Peyer's patch (tissue), 4 donors: ENCODE data around the gene STAT2. TPM values are rescaled to one million over a fixed set of nuclear protein-coding genes. Genes with fewer than 3 reads are reported as not detected.

Experiments
- DNase-seq, 3 donors: peaks; one replicate each; pipeline ENCODE4 v3.0.0-alpha.2; 2017 to 2019
- H3K27ac ChIP-seq, 4 donors: fragments of 200-600 bp; sonication (generic); one replicate each; pipeline ENCODE4 v1.5.1; 2016 to 2019
- H3K27me3 ChIP-seq, 2 donors: fragments of 200-600 bp; sonication (generic); one replicate each; pipeline ENCODE4 v1.5.1; 2019
- H3K36me3 ChIP-seq, 3 donors: fragments of 200-600 bp; sonication (generic); one replicate each; pipeline ENCODE4 v1.5.1; 2016 to 2019
- H3K4me1 ChIP-seq, 4 donors: fragments of 200-600 bp; sonication (generic); one replicate each; pipeline ENCODE4 v1.5.1; 2016 to 2019
- H3K4me3 ChIP-seq, 4 donors: fragments of 200-600 bp; sonication (generic); 1 replicate in 3 of 4; 2 replicates in 1 of 4; pipeline ENCODE4 v1.5.1; 2016 to 2019; ENCODE audit warnings: mild to moderate bottlenecking in 1 of 4
- H3K9me3 ChIP-seq, 4 donors: fragments of 200-600 bp; sonication (generic); one replicate each; pipeline ENCODE4 v1.5.1; 2016 to 2019; ENCODE audit warnings: mild to moderate bottlenecking in 1 of 4
- POLR2A ChIP-seq, 2 donors: fragments of 450-650 bp; IDR thresholded peaks; one replicate each; pipeline ENCODE4 v1.5.1; 2017; ENCODE audit warnings: antibody characterized with exemption in 2 of 2, mild to moderate bottlenecking in 2 of 2, moderate library complexity in 2 of 2
- total RNA-seq, 4 donors: library from RNA; depleted of rRNA; stranded (reverse); fragments of >200 nt; gene quantifications; one replicate each; pipeline ENCODE4 v1.1.0, GENCODE V29; 2016
- TF ChIP-seq, protein P1 (sequence below), 6 experiments: fragments of 450-650 bp in 4 of 6; fragments of 200-600 bp in 2 of 6; sonication (generic) in 1 of 6; IDR thresholded peaks; one replicate each; pipeline ENCODE4 v1.5.1; 2017 to 2019; ENCODE audit warnings: antibody characterized with exemption in 6 of 6, mild to moderate bottlenecking in 3 of 6, moderate library complexity in 1 of 6

Gene STAT2
- total RNA-seq, 4 donors from 2014 or later, result 100 to 355 (median 164) TPM

DNA sequence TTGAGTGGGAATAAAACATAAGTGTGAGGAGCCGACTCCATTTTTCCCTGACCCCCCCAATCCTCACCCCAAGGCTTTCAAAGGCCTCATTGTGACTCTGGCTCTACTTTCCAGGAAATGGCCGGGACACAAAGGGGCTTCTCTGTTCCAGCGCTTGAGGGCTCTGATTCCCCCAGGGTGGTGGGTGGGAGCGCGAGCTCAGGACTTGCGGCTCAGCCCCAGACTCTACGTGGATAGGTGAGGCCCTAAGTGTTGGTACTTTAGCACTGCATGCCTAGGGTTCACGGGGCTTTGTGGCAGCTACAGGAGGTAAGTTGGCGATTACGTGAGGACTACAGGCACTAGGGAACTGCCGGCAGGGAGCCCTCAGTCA is 44.7 kb downstream of the STAT2 start:
- TF ChIP-seq, protein P1, sequence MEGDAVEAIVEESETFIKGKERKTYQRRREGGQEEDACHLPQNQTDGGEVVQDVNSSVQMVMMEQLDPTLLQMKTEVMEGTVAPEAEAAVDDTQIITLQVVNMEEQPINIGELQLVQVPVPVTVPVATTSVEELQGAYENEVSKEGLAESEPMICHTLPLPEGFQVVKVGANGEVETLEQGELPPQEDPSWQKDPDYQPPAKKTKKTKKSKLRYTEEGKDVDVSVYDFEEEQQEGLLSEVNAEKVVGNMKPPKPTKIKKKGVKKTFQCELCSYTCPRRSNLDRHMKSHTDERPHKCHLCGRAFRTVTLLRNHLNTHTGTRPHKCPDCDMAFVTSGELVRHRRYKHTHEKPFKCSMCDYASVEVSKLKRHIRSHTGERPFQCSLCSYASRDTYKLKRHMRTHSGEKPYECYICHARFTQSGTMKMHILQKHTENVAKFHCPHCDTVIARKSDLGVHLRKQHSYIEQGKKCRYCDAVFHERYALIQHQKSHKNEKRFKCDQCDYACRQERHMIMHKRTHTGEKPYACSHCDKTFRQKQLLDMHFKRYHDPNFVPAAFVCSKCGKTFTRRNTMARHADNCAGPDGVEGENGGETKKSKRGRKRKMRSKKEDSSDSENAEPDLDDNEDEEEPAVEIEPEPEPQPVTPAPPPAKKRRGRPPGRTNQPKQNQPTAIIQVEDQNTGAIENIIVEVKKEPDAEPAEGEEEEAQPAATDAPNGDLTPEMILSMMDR (IDR thresholded peaks at IDR 0.05), result no peak
- no peak for TF ChIP-seq POLR2A (IDR thresholded peaks at IDR 0.05)
- Histone ChIP-seq H3K4me1 (peaks cover 0 to 15% (median 6%) of the 10 kb centered on the region in 4 donors), H3K36me3 (peaks cover 0 to 50% (median 0%) of the 10 kb centered on the region in 3 donors), H3K9me3 (no peaks in the 10 kb centered on the region), H3K27ac (peak overlapping the region; percentile 78 to 93 (median 86)), H3K4me3 (peak overlapping the region; percentile 84 to 92 (median 90)), H3K27me3 (no peaks in the 10 kb centered on the region)
- DNase-seq, result peak in 1 of 3 donors; percentile 52

DNA sequence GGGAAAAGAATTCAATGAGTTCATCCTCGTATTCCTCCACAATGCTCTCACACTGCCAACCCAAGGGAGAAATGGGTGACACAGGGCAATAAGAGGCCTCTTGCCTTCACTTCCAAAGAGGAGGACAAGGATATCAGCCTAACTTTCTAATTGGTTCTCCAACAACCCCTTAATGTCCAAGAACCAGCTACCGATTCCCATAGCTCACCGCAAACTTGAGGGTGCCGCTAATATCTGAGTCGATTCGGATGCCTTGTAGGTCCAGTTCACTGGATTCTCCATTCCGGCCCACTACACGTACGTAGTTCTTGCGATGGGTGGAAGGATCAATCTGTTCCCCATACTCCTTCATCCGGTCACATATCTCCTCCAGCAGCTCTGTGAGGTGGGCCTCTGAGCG is 48.9 kb downstream of the STAT2 start:
- TF ChIP-seq POLR2A (IDR thresholded peaks at IDR 0.05), result no peak
- TF ChIP-seq, protein P1 (IDR thresholded peaks at IDR 0.05), result no peak
- Histone ChIP-seq H3K36me3 (peaks cover 0 to 73% (median 0%) of the 10 kb centered on the region in 3 donors), H3K27me3 (no peaks in the 10 kb centered on the region), H3K9me3 (no peaks in the 10 kb centered on the region), H3K4me3 (no peak overlapping the region), H3K27ac (no peak overlapping the region), H3K4me1 (peaks cover 0 to 9% (median 6%) of the 10 kb centered on the region in 4 donors)
- DNase-seq, result no peak

DNA sequence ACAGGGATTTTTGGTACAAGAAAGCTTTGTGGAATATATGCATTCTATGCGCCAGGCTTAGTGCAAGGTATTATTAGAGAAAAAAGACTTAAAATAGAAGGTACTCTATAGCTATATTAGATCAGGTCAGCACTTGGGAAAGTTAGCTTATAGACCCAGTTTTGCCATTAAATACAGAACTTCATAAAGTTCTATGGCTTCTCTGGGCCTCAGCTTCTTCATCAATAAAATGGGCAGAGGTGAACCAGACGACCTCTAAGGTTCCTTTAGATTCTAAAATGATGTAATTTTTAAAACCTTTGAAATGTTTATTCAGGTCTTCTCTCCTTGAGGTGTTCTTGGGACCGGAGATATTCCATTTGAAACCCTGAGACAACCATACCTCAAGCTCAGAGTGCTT is 51.2 kb downstream of the STAT2 start:
- no peak for DNase-seq
- H3K27ac ChIP-seq, result no peak overlapping the region
- no peaks in the 10 kb centered on the region for H3K4me1 ChIP-seq
- H3K27me3 ChIP-seq, result no peaks in the 10 kb centered on the region
- H3K36me3 ChIP-seq, result peaks cover 0 to 79% (median 0%) of the 10 kb centered on the region in 3 donors
- TF ChIP-seq, protein P1 (IDR thresholded peaks at IDR 0.05), result no peak
- no peak for TF ChIP-seq POLR2A (IDR thresholded peaks at IDR 0.05)
- H3K4me3 ChIP-seq, result no peak overlapping the region
- no peaks in the 10 kb centered on the region for H3K9me3 ChIP-seq

DNA sequence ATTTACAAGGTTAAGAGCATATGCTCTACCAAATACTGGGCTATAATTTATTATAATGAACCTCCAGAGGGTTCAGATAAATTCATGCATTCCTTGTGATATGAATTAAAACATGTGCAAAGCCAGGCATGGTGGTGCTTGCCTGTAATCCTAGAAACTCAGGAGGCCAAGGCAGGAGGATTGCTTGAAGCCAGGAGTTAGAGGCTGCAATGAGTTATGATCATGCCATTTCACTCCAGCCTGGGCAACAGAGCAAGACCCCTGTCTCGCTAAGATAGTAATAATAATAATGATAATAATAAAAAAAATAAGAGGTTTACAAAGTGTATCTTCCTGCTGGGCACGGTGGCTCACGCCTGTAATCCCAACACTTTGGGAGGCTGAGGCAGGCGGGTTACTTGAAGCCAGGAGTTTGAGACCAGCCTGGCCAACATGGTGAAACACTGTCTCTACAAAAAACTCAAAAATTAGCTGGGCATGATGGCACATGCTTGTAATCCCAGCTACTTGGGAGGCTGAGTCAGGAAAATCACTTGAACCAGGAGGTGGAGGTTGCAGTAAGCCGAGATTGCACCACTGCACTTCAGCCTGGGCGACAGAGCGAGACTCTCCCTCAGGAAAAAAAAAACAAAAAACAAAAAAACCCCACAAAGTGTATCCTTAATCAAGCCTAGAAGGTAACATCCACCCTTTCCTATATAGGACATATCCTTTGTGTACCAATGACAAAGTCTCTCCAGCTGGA is 52.5 kb downstream of the STAT2 start:
- TF ChIP-seq POLR2A (IDR thresholded peaks at IDR 0.05), result no peak
- TF ChIP-seq, protein P1 (IDR thresholded peaks at IDR 0.05), result no peak
- H3K4me3 ChIP-seq, result no peak overlapping the region
- no peaks in the 10 kb centered on the region for H3K27me3 ChIP-seq
- H3K4me1 ChIP-seq, result no peaks in the 10 kb centered on the region
- H3K36me3 ChIP-seq, result peaks cover 0 to 66% (median 0%) of the 10 kb centered on the region in 3 donors
- H3K27ac ChIP-seq, result no peak overlapping the region
- no peak for DNase-seq
- H3K9me3 ChIP-seq, result no peaks in the 10 kb centered on the region

DNA sequence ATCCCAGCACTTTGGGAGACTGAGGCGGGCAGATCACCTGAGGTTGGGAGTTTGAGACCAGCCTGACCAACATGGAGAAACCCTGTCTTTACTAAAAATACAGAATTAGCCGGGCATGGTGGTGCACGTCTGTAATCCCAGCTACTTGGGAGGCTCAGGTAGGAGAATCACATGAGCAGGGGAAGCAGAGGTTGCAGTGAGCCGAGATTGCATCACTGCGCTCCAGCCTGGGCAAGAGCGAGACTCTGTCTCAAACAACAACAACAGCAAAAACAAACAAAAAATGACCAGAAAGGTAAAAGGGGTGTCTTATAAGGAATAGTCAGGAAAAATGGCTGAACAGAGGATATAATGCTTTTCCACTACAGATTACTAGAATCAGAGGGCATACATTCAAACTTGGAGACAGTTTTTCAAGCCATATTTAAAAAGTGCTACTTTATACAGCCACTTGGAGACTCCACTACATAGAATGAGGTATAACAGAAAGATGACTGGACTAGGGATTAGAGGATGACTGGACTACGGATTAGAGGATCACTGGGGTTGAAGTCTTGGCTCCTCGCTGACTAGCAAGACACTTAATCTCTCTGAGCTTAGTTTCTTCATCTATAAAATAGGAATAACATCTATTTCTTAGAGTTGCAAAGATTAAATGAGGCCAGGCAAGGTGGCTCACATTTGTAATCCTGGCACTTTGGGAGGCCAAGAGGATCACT is 54.9 kb downstream of the STAT2 start:
- H3K36me3 ChIP-seq, result peaks cover 0 to 45% (median 0%) of the 10 kb centered on the region in 3 donors
- TF ChIP-seq, protein P1 (IDR thresholded peaks at IDR 0.05), result no peak
- TF ChIP-seq POLR2A (IDR thresholded peaks at IDR 0.05), result no peak
- no peaks in the 10 kb centered on the region for H3K9me3 ChIP-seq
- H3K4me1 ChIP-seq, result peaks cover 0 to 17% (median 6%) of the 10 kb centered on the region in 4 donors
- no peaks in the 10 kb centered on the region for H3K27me3 ChIP-seq
- no peak for DNase-seq
- no peak overlapping the region for H3K4me3 ChIP-seq
- H3K27ac ChIP-seq, result no peak overlapping the region
